Measurements from ENCODE around the gene PNMA3. TPM values are rescaled to one million over a fixed set of nuclear protein-coding genes. Genes with fewer than 3 reads are reported as not detected.
"Not testable (repeated sequence)": the region's sequence is repeated elsewhere in the genome, so short reads cannot be mapped to it uniquely, and the experiment has no call there.

Gene PNMA3
- total RNA-seq = under 1 TPM in 2 of 4 donors, not detected in 2; 0.36 to 0.79 TPM

GRCh38 chrX:153055871-153056749 is at the start of gene PNMA3:
PNMA3 (plus strand) TSS chrX:153056470; CDS start chrX:153057056, 586 bp downstream.
- DNase-seq (ENCODE audit: low spot score in 2 of 2) = no peak
- 0 to 41% methylated on average over 21 to 69 of the region's 80 CpGs for whole genome bisulfite sequencing, 2 donors
- no peak for TF ChIP-seq POLR2A (IDR thresholded peaks at IDR 0.05)
- TF ChIP-seq CTCF (IDR thresholded peaks at IDR 0.05) = no peak
- intact Hi-C loops (cut with DNase I; ENCODE audit: low total_unique reads) = no loop called here
- no peak within 1 kb of the TSS for H3K4me3 ChIP-seq (ENCODE audit: low read depth, poor library complexity, severe bottlenecking)

GRCh38 chrX:153017174-153017573 is 39.1 kb upstream of the PNMA3 start:
- DNase-seq (ENCODE audit: low spot score in 2 of 2); H3K4me3 ChIP-seq (ENCODE audit: low read depth, poor library complexity, severe bottlenecking); intact Hi-C loops (cut with DNase I; ENCODE audit: low total_unique reads): not testable (repeated sequence)
- 42 to 81% methylated on average over 2 of the region's 2 CpGs for WGBS, 2 donors

GRCh38 chrX:153019166-153019565 is 37.1 kb upstream of the PNMA3 start:
- 57 to 74% methylated on average over 3 of the region's 3 CpGs for WGBS, 2 donors
- intact Hi-C loops (cut with DNase I; ENCODE audit: low total_unique reads) = no loop called here
- no peak for TF ChIP-seq CTCF (IDR thresholded peaks at IDR 0.05)
- no peak for TF ChIP-seq POLR2A (IDR thresholded peaks at IDR 0.05)
- no peak for DNase-seq (ENCODE audit: low spot score in 2 of 2)
- no peak overlapping the region for H3K4me3 ChIP-seq (ENCODE audit: low read depth, poor library complexity, severe bottlenecking)

GRCh38 chrX:153026501-153026900 is 29.8 kb upstream of the PNMA3 start:
- 47 to 54% methylated on average over 2 of the region's 2 CpGs for WGBS, 2 donors
- intact Hi-C loops (cut with DNase I; ENCODE audit: low total_unique reads) = not testable (repeated sequence)

GRCh38 chrX:153028487-153028886 is 27.8 kb upstream of the PNMA3 start:
- DNase-seq (ENCODE audit: low spot score in 2 of 2); H3K4me3 ChIP-seq (ENCODE audit: low read depth, poor library complexity, severe bottlenecking); intact Hi-C loops (cut with DNase I; ENCODE audit: low total_unique reads): not testable (repeated sequence)
- 36 to 49% methylated on average over 3 to 7 of the region's 11 CpGs for WGBS, 2 donors

More at GRCh38 chrX:153026501-153026900, 29.8 kb upstream of the PNMA3 start:
- not testable (repeated sequence) for DNase-seq (ENCODE audit: low spot score in 2 of 2); H3K4me3 ChIP-seq (ENCODE audit: low read depth, poor library complexity, severe bottlenecking)

GRCh38 chrX:153029162-153029561 is 27.1 kb upstream of the PNMA3 start:
- 42 to 75% methylated on average over 2 of the region's 2 CpGs for WGBS, 2 donors
- TF ChIP-seq CTCF (IDR thresholded peaks at IDR 0.05) (no peak), POLR2A (IDR thresholded peaks at IDR 0.05) (no peak)
- no peak for DNase-seq (ENCODE audit: low spot score in 2 of 2)
- intact Hi-C loops (cut with DNase I; ENCODE audit: low total_unique reads) = no loop called here
- no peak overlapping the region for H3K4me3 ChIP-seq (ENCODE audit: low read depth, poor library complexity, severe bottlenecking)

- DNase-seq (ENCODE audit: low spot score in 2 of 2) = no peak
- no peak for TF ChIP-seq POLR2A (IDR thresholded peaks at IDR 0.05)
- TF ChIP-seq CTCF (IDR thresholded peaks at IDR 0.05) = no peak
- no peak overlapping the region for H3K4me3 ChIP-seq (ENCODE audit: low read depth, poor library complexity, severe bottlenecking)
- intact Hi-C loops (cut with DNase I; ENCODE audit: low total_unique reads) = no loop called here
- WGBS, 2 donors = 79 to 80% methylated on average over 7 to 8 of the region's 11 CpGs
Measured at GRCh38 chrX:153029875-153030274, 26.4 kb upstream of the PNMA3 start.

Measured in lower leg skin (tissue), 4 donors.